Kidney tubule cell (primary cell): Measurements from ENCODE around the gene TPX2.
"Not testable (repeated sequence)": the region's sequence is repeated elsewhere in the genome, so short reads cannot be mapped to it uniquely, and the experiment has no call there.

Experiments used
- DNase-seq: peaks from one replicate; pipeline ENCODE4 v3.0.0-alpha.2; 2018; ENCODE audit warnings: low spot score

TPX2 gene

DNA sequence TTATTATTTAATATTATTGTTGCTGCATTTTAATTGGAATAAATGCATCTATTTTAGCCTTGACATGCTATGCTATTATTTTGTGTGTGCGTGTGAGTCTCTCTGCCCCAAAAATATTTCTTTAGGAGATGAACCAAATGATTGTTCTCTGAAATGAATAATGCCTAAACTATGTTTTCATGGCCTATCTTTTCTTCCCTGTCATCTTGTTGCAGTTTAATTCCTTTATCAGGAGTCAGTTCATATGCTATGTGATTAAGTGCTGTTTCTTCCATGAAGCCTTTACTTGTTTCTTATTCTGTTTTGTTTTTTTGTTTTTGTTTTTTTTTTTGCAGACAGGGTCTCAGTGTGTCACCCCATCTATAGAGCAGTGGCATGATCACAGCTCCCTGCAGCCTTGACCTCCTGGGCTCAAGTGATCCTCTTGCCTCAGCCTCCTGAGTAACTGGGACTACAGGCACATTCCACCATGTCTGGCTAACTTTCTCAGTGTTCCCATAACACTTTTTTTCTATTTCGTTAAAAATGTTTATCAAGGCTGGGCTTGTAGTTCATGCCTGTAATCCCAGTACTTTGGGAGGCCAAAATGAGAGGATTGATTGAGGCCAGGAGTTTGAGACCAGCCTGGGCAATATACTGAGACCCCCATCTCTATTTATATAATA lies 25.7 kb downstream of the TPX2 start:
- no peak for DNase-seq

DNA sequence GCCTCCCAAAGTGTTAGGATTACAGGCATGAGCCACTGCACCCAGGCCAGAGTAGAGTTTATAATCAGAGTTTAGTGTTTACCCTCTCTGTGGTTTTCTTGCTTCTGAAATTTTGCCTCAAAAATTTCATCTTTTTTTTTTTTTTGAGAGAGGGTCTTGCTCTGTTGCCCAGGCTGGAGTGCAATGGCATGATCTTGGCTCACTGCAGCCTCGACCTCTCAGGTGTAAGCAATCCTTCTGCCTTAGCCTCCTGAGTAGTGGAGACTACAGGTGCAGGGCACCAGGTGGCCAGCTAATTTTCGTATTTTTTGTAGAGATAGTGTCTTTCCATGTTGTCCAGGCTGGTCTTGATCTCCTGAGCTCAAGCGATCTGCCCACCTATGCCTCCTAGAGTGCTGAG lies 28.7 kb downstream of the TPX2 start:
- no peak for DNase-seq

DNA sequence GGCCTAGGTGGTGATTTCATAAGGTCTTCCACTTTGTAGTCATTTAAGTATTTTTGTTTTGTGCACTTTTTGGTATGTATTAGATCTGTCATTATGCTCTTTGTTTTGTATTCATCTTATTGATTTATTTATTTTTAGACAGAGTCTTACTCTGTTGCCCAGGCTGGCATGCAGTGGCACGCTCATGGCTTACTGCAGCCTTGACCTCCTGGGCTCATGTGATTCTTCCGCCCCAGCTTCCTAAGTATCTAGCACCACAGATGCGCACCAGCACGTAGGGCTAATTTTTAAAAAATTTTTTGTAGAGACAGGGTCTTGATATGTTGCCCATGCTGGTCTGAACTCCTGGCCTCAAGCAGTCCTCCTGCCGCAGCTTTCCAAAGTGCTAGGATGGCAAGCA lies 30.6 kb downstream of the TPX2 start:
- DNase-seq, result no peak

DNA sequence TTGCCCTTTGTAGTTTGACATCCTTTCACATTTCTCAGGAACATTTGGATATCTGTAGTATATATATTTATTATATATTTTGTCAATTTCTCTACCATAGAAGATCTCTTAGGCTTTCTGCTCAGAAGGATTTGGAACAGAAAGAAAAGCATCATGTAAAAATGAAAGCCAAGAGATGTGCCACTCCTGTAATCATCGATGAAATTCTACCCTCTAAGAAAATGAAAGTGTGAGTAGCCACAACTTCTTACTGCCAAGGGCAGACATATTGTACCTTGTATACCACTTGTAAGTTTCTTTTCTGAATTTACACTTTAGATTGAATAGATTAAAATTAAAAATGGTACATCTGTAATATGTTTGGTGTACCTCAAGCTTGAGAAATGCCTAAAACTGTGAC lies 31.2 kb downstream of the TPX2 start:
- DNase-seq, result no peak

DNA sequence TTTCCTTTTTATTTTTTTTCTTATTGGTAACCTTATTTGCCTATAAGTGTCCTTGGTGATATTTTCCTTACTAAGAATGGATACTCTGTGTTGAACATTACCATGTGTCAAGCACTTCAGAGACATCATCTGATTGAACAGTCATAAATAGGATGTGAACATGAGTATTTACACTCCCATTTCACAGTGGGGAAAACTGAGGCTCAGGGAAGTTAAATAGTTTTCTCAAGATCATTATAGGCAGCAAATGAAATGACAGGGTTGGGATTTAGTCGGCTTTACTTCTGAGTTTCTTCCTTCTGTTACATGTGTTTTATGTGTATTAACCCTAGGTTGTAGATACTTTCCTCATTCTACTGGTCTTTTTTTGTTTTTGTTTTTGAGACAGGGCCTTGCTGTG lies 35.3 kb downstream of the TPX2 start:
- DNase-seq, result no peak

DNA sequence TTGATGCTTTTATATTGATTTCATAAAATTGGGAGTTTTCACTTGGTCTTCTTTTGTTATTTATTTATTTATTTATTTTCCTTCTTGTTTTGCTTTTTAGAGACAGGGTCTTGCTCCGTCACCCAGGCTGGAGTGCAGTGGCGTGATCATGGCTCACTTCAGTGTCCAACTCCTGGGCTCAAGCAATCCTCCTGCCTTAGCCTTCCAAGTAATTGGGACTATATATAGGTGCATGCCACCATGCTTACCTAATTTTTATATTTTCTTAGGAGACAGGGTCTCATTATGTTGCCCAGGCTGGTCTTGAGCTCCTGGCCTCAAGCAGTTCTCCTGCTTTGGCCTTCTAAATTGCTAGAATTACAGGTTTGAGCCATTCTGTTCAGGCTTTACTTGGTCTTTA lies 41.7 kb downstream of the TPX2 start:
- DNase-seq, result no peak

DNA sequence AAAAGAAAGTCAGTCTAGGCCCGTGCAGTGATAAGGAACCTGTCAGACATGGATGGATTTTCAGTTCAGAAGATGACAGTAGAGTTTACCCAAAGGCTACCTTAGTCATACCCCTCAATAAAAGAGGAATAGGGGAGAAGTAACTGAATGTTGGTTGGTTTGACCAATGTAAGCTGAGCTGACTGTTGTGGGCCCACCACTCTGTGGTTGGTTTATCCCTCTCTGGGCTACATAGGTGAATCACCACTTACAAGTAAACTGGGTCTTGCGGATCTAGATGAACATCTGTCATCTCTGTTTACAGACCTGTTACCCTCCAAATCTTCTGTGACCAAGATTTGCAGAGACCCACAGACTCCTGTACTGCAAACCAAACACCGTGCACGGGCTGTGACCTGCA lies 42.9 kb downstream of the TPX2 start:
- no peak for DNase-seq

- no peak for DNase-seq
Observed at GRCh38 chr20:31784354-31785044, 45.4 kb downstream of the TPX2 start.

GRCh38 chr20:31785089-31785488 lies 46.0 kb downstream of the TPX2 start:
- DNase-seq, result no peak

- DNase-seq, result peak; percentile 49
Observed at GRCh38 chr20:31788578-31788977, 49.5 kb downstream of the TPX2 start.

GRCh38 chr20:31790401-31790800 lies 51.3 kb downstream of the TPX2 start:
- no peak for DNase-seq

DNA sequence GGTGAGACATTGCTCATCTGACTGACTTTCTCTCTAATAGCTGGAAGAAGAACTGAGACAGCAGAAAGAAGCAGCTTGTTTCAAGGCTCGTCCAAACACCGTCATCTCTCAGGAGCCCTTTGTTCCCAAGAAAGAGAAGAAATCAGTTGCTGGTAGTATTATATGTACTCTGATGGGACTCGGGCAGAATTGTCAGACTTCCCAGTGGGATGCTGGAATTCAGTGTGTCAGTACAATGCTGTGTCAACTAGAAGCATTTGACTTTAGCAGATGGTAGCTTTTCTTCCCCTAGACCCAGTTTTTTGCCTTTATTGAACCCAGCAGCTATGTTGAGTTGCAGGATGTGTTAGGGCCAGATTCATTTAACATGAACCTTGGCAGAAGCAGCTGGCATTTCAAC lies 58.3 kb downstream of the TPX2 start:
- no peak for DNase-seq

DNA sequence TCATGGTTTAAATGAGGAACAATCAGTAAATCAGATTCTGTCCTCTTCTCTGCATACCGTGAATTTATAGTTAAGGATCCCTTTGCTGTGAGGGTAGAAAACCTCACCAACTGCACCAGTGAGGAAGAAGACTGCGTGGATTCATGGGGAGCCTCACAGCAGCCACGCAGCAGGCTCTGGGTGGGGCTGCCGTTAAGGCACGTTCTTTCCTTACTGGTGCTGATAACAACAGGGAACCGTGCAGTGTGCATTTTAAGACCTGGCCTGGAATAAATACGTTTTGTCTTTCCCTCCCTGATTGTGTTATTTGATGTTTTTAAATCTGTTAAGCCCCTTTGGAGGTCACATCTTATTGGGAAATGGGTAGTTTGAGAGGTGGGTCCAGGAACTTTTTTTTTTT lies 62.4 kb downstream of the TPX2 start:
- no peak for DNase-seq

GRCh38 chr20:31803552-31804291 lies 64.6 kb downstream of the TPX2 start:
- no peak for DNase-seq

GRCh38 chr20:31806564-31807355 lies 67.7 kb downstream of the TPX2 start:
- DNase-seq, result no peak

- DNase-seq, result peak; percentile 46
Observed at GRCh38 chr20:31808481-31808880, 69.4 kb downstream of the TPX2 start.

- no peak for DNase-seq
Observed at GRCh38 chr20:31809661-31810060, 70.6 kb downstream of the TPX2 start.

GRCh38 chr20:31811198-31811597 lies 72.1 kb downstream of the TPX2 start:
- DNase-seq, result no peak

DNA sequence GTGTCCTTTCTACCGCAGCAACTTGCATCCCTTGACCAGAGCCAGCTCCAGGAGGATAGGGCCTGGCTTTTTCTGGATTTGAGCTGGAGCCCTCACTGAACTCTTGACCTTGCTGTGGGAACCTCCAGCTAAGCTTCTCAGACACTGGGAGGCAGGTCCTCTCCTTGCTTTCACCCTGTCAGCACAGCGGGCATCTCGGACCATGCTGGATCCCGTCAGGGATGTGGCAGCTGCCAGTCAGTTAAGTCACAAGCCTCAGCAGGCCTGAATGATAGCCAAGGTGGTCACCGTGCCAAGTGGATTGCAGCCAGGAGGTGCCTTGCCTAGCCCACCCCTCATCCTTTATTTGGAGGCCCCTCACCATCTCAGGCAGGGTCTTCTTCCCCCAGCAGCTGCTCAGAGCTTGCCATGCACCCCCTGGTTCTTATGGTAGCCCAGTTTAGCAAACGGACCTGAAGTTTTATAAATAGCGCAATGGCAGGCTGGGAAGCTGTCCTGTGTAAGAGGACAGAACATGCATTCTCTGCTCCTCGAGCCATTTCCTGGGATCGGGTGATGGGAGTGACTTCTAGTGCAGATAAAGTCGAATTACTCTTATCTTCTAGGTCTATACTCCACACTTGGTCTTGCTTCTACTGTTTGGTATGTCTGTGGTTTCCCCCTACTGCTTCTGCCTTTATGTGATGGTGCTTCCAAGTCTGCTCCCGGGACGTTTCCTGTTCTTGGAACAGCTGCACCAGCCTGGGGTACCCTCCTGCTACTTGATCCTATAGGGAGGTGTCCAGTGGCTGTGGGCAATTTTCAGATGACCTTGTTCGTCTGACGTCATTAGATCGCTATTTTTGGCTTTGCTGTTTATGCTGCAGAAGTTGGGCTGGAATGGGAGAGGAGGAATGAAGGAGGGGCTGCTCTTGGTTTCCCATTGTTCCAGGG lies 73.0 kb downstream of the TPX2 start:
- DNase-seq, result peak; percentile 44

GRCh38 chr20:31813611-31814010 lies 74.5 kb downstream of the TPX2 start:
- DNase-seq, result no peak

DNA sequence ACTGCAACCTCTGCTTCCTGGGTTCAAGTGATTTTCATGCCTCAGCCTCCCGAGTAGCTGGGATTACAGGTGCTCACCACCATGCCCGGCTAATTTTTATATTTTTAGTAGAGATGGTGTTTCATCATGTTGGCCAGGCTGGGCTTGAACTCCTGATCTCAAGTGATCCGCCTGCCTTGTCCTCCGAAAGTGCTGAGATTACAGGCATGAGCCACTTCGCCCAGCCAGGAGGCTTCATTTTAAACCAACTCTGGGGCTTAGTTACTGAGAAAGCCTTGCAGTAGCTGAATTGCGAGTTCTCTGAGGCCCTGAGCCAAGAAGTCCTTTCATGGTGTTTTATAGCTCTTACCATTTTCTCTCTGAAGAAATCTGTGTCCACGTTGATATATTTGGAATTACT lies 75.1 kb downstream of the TPX2 start:
- not testable (repeated sequence) for DNase-seq
